ENCODE measurements around the gene RPS6KA6. TPM values are rescaled to one million over a fixed set of nuclear protein-coding genes. Genes with fewer than 3 reads are reported as not detected.

Gene RPS6KA6
- total RNA-seq, 1 experiment from 2014 or later = 22.1 TPM

GRCh38 chrX:84161641-84162040 lies 26.4 kb downstream of the RPS6KA6 start:
- 0 out of 2 replicates have a peak, but pooled peaks cover 4% of the 10 kb centered on the region for H3K36me3 ChIP-seq (ENCODE audit: insufficient read depth, low read length)
- no peak overlapping the region for H3K9ac ChIP-seq (ENCODE audit: low read length)
- H3K9me2 ChIP-seq (replicated peaks; ENCODE audit: insufficient read depth, low read length) = no peaks in the 10 kb centered on the region
- H3K9me3 ChIP-seq (ENCODE audit: low read length) = no peaks in the 10 kb centered on the region
- H3K79me2 ChIP-seq (ENCODE audit: low read length) = peaks cover 25% of the 10 kb centered on the region
- H3K4me1 ChIP-seq (ENCODE audit: low read length) = peaks cover 5% of the 10 kb centered on the region; the same call in 1 of the 2 replicates
- no peaks in the 10 kb centered on the region for H3K27me3 ChIP-seq (ENCODE audit: low read length)
- no peak overlapping the region for H3K4me3 ChIP-seq (ENCODE audit: low read length)
- no peaks in the 10 kb centered on the region for H4K20me1 ChIP-seq (ENCODE audit: insufficient read depth, low read depth, low read length)
- H3K27ac ChIP-seq (ENCODE audit: low read length) = no peak overlapping the region
- no peak overlapping the region for H2AFZ ChIP-seq (ENCODE audit: low read length)
- H3K4me2 ChIP-seq (ENCODE audit: low read depth, low read length, poor library complexity, severe bottlenecking) = no peak overlapping the region
- DNase-seq = no peak

GRCh38 chrX:84160736-84161135 lies 27.3 kb downstream of the RPS6KA6 start:
- Histone ChIP-seq H3K4me1 (ENCODE audit: low read length) (peaks cover 5% of the 10 kb centered on the region; the same call in 1 of the 2 replicates), H3K36me3 (ENCODE audit: insufficient read depth, low read length) (0 out of 2 replicates have a peak, but pooled peaks cover 4% of the 10 kb centered on the region), H3K79me2 (ENCODE audit: low read length) (peaks cover 16% of the 10 kb centered on the region), H3K4me3 (ENCODE audit: low read length) (no peak overlapping the region), H3K9ac (ENCODE audit: low read length) (no peak overlapping the region), H3K4me2 (ENCODE audit: low read depth, low read length, poor library complexity, severe bottlenecking) (no peak overlapping the region), H3K27me3 (ENCODE audit: low read length) (no peaks in the 10 kb centered on the region), H3K27ac (ENCODE audit: low read length) (no peak overlapping the region), H3K9me2 (replicated peaks; ENCODE audit: insufficient read depth, low read length) (no peaks in the 10 kb centered on the region), H2AFZ (ENCODE audit: low read length) (no peak overlapping the region), H3K9me3 (ENCODE audit: low read length) (no peaks in the 10 kb centered on the region), H4K20me1 (ENCODE audit: insufficient read depth, low read depth, low read length) (no peaks in the 10 kb centered on the region)
- DNase-seq = no peak

- no peak for DNase-seq
- Histone ChIP-seq H3K36me3 (ENCODE audit: insufficient read depth, low read length) (no peaks in the 10 kb centered on the region), H3K4me3 (ENCODE audit: low read length) (no peak overlapping the region), H3K27me3 (ENCODE audit: low read length) (no peaks in the 10 kb centered on the region), H3K79me2 (ENCODE audit: low read length) (no peaks in the 10 kb centered on the region), H2AFZ (ENCODE audit: low read length) (no peak overlapping the region), H3K9me2 (replicated peaks; ENCODE audit: insufficient read depth, low read length) (no peaks in the 10 kb centered on the region), H4K20me1 (ENCODE audit: insufficient read depth, low read depth, low read length) (no peaks in the 10 kb centered on the region), H3K4me2 (ENCODE audit: low read depth, low read length, poor library complexity, severe bottlenecking) (no peak overlapping the region), H3K4me1 (ENCODE audit: low read length) (no peaks in the 10 kb centered on the region), H3K9ac (ENCODE audit: low read length) (no peak overlapping the region), H3K9me3 (ENCODE audit: low read length) (no peaks in the 10 kb centered on the region), H3K27ac (ENCODE audit: low read length) (no peak overlapping the region)
These were observed 31.2 kb downstream of the RPS6KA6 start for GRCh38 chrX:84156821-84157220.

- no peak overlapping the region for H3K9ac ChIP-seq (ENCODE audit: low read length)
- H4K20me1 ChIP-seq (ENCODE audit: insufficient read depth, low read depth, low read length) = no peaks in the 10 kb centered on the region
- H3K4me3 ChIP-seq (ENCODE audit: low read length) = no peak overlapping the region
- DNase-seq = no peak
- no peaks in the 10 kb centered on the region for H3K79me2 ChIP-seq (ENCODE audit: low read length)
- H3K27ac ChIP-seq (ENCODE audit: low read length) = no peak overlapping the region
- no peak overlapping the region for H2AFZ ChIP-seq (ENCODE audit: low read length)
- no peaks in the 10 kb centered on the region for H3K4me1 ChIP-seq (ENCODE audit: low read length)
- H3K27me3 ChIP-seq (ENCODE audit: low read length) = no peaks in the 10 kb centered on the region
- H3K9me3 ChIP-seq (ENCODE audit: low read length) = no peaks in the 10 kb centered on the region
- H3K4me2 ChIP-seq (ENCODE audit: low read depth, low read length, poor library complexity, severe bottlenecking) = no peak overlapping the region
- no peaks in the 10 kb centered on the region for H3K36me3 ChIP-seq (ENCODE audit: insufficient read depth, low read length)
- H3K9me2 ChIP-seq (replicated peaks; ENCODE audit: insufficient read depth, low read length) = no peaks in the 10 kb centered on the region
These were observed 32.1 kb downstream of the RPS6KA6 start for GRCh38 chrX:84155938-84156337.

- H3K9ac ChIP-seq (ENCODE audit: low read length) = no peak overlapping the region
- no peak overlapping the region for H2AFZ ChIP-seq (ENCODE audit: low read length)
- no peaks in the 10 kb centered on the region for H4K20me1 ChIP-seq (ENCODE audit: insufficient read depth, low read depth, low read length)
- no peaks in the 10 kb centered on the region for H3K27me3 ChIP-seq (ENCODE audit: low read length)
- no peak overlapping the region for H3K4me2 ChIP-seq (ENCODE audit: low read depth, low read length, poor library complexity, severe bottlenecking)
- no peak for DNase-seq
- no peaks in the 10 kb centered on the region for H3K4me1 ChIP-seq (ENCODE audit: low read length)
- no peaks in the 10 kb centered on the region for H3K36me3 ChIP-seq (ENCODE audit: insufficient read depth, low read length)
- H3K79me2 ChIP-seq (ENCODE audit: low read length) = no peaks in the 10 kb centered on the region
- H3K9me2 ChIP-seq (replicated peaks; ENCODE audit: insufficient read depth, low read length) = no peaks in the 10 kb centered on the region
- no peak overlapping the region for H3K4me3 ChIP-seq (ENCODE audit: low read length)
- H3K27ac ChIP-seq (ENCODE audit: low read length) = no peak overlapping the region
- H3K9me3 ChIP-seq (ENCODE audit: low read length) = no peaks in the 10 kb centered on the region
These were observed 34.5 kb downstream of the RPS6KA6 start for GRCh38 chrX:84153538-84153937.

GRCh38 chrX:84144991-84145390 lies 43.0 kb downstream of the RPS6KA6 start:
- H3K27ac ChIP-seq (ENCODE audit: low read length) = no peak overlapping the region
- no peaks in the 10 kb centered on the region; the same call in 1 of the 2 replicates for H3K79me2 ChIP-seq (ENCODE audit: low read length)
- no peak overlapping the region for H2AFZ ChIP-seq (ENCODE audit: low read length)
- 0 out of 2 replicates have a peak, but pooled peaks cover 2% of the 10 kb centered on the region for H3K36me3 ChIP-seq (ENCODE audit: insufficient read depth, low read length)
- no peaks in the 10 kb centered on the region for H4K20me1 ChIP-seq (ENCODE audit: insufficient read depth, low read depth, low read length)
- no peak overlapping the region for H3K4me2 ChIP-seq (ENCODE audit: low read depth, low read length, poor library complexity, severe bottlenecking)
- DNase-seq = no peak
- no peaks in the 10 kb centered on the region for H3K27me3 ChIP-seq (ENCODE audit: low read length)
- H3K4me3 ChIP-seq (ENCODE audit: low read length) = no peak overlapping the region
- no peak overlapping the region for H3K9ac ChIP-seq (ENCODE audit: low read length)
- H3K9me2 ChIP-seq (replicated peaks; ENCODE audit: insufficient read depth, low read length) = no peaks in the 10 kb centered on the region
- H3K4me1 ChIP-seq (ENCODE audit: low read length) = no peaks in the 10 kb centered on the region
- H3K9me3 ChIP-seq (ENCODE audit: low read length) = no peaks in the 10 kb centered on the region; the same call in 1 of the 2 replicates

GRCh38 chrX:84144281-84144680 lies 43.7 kb downstream of the RPS6KA6 start:
- H3K9ac ChIP-seq (ENCODE audit: low read length) = no peak overlapping the region
- no peak overlapping the region for H3K4me3 ChIP-seq (ENCODE audit: low read length)
- 0 out of 2 replicates have a peak, but pooled peaks cover 2% of the 10 kb centered on the region for H3K36me3 ChIP-seq (ENCODE audit: insufficient read depth, low read length)
- no peak overlapping the region for H2AFZ ChIP-seq (ENCODE audit: low read length)
- H4K20me1 ChIP-seq (ENCODE audit: insufficient read depth, low read depth, low read length) = no peaks in the 10 kb centered on the region
- no peak for DNase-seq
- H3K79me2 ChIP-seq (ENCODE audit: low read length) = no peaks in the 10 kb centered on the region; the same call in 1 of the 2 replicates
- H3K4me2 ChIP-seq (ENCODE audit: low read depth, low read length, poor library complexity, severe bottlenecking) = no peak overlapping the region
- H3K27ac ChIP-seq (ENCODE audit: low read length) = no peak overlapping the region
- H3K27me3 ChIP-seq (ENCODE audit: low read length) = no peaks in the 10 kb centered on the region
- no peaks in the 10 kb centered on the region for H3K9me2 ChIP-seq (replicated peaks; ENCODE audit: insufficient read depth, low read length)
- no peaks in the 10 kb centered on the region; the same call in 1 of the 2 replicates for H3K9me3 ChIP-seq (ENCODE audit: low read length)
- H3K4me1 ChIP-seq (ENCODE audit: low read length) = no peaks in the 10 kb centered on the region

- no peak overlapping the region for H2AFZ ChIP-seq (ENCODE audit: low read length)
- no peak overlapping the region for H3K4me2 ChIP-seq (ENCODE audit: low read depth, low read length, poor library complexity, severe bottlenecking)
- no peaks in the 10 kb centered on the region for H3K79me2 ChIP-seq (ENCODE audit: low read length)
- no peak overlapping the region for H3K9ac ChIP-seq (ENCODE audit: low read length)
- no peak overlapping the region for H3K27ac ChIP-seq (ENCODE audit: low read length)
- no peaks in the 10 kb centered on the region for H3K27me3 ChIP-seq (ENCODE audit: low read length)
- peaks cover 5% of the 10 kb centered on the region for H3K9me3 ChIP-seq (ENCODE audit: low read length)
- no peaks in the 10 kb centered on the region for H4K20me1 ChIP-seq (ENCODE audit: insufficient read depth, low read depth, low read length)
- no peaks in the 10 kb centered on the region for H3K36me3 ChIP-seq (ENCODE audit: insufficient read depth, low read length)
- no peak for DNase-seq
- H3K4me1 ChIP-seq (ENCODE audit: low read length) = no peaks in the 10 kb centered on the region
- H3K4me3 ChIP-seq (ENCODE audit: low read length) = no peak overlapping the region
- no peaks in the 10 kb centered on the region for H3K9me2 ChIP-seq (replicated peaks; ENCODE audit: insufficient read depth, low read length)
These were observed 55.0 kb downstream of the RPS6KA6 start for GRCh38 chrX:84133023-84133422.
